Measurements from ENCODE around the gene ZNF585A. TPM values are rescaled to one million over a fixed set of nuclear protein-coding genes. Genes with fewer than 3 reads are reported as not detected.

The ZNF585A gene
- total RNA-seq, 1 donor from 2014 or later, result 5.4 TPM

Other genes with a start within 250 kb of the ZNF585A start
- gene ZNF420, start 94.3 kb downstream of the ZNF585A start, total RNA-seq, result 4.2 TPM
- gene ZNF585B, start 37.8 kb upstream of the ZNF585A start, total RNA-seq, result 5.3 TPM
- 4.5 TPM for gene ZNF383, start 45.5 kb upstream of the ZNF585A start, total RNA-seq
- gene ZNF527, start 198.4 kb upstream of the ZNF585A start, total RNA-seq, result 1.4 TPM